ENCODE measurements around the gene DAB2IP. TPM values are rescaled to one million over a fixed set of nuclear protein-coding genes. Genes with fewer than 3 reads are reported as not detected.
A peak's percentile ranks its signal among the peaks of the same experiment; 100 is the strongest.

DAB2IP gene
- total RNA-seq, 1 experiment from 2014 or later = 52.6 TPM

DNA sequence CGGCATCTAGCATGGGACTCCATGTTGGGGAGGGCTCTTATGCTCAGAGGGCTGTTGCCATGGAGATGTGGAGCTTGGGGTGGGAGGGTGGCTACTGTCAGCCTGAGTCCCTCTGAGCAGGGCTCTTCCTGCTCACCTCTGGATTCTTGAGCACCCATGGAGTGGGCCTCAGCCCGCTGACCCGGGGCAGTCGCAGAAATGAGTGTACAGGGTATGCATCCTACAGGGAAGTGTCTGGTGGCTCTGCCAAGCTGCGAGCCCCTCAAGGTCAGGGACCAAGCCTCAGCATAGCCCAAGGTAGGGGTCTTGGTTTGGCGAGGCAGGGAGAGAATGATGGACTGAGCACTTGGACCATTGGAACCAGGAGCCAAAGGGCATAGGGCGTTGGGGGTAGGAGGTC lies 104.1 kb downstream of the DAB2IP start (continued):
- TF ChIP-seq ZNF416 (CRISPR knock-in tag; IDR thresholded peaks at IDR 0.05) (no peak), RORB (CRISPR knock-in tag; IDR thresholded peaks at IDR 0.05) (no peak), GRHL2 (CRISPR knock-in tag; IDR thresholded peaks at IDR 0.05; ENCODE audit: insufficient replicate concordance, severe bottlenecking) (no peak), CBFB (CRISPR knock-in tag; IDR thresholded peaks at IDR 0.05; ENCODE audit: low read depth) (no peak), MXD4 (CRISPR knock-in tag; IDR thresholded peaks at IDR 0.05; ENCODE audit: borderline replicate concordance) (no peak)

- Mint-ChIP-seq H3K9me3 (no peaks in the 10 kb centered on the region), H3K4me3 (no peak overlapping the region), H3K27me3 (ENCODE audit: low read depth) (no peaks in the 10 kb centered on the region), H3K4me1 (no peaks in the 10 kb centered on the region), H3K27ac (peak overlapping the region; percentile 57; the same call in 1 of the 2 replicates), H3K36me3 (peaks cover 7% of the 10 kb centered on the region)
- POLR2A ChIA-PET = interaction anchor here (0.5 to 0.6 kb wide), 2 partner anchors 15 to 348 kb away, joined by 3 to 4 read pairs; no protein-coding TSS in a partner anchor
- TF ChIP-seq ZNF416 (CRISPR knock-in tag; IDR thresholded peaks at IDR 0.05) (no peak), FOXP4 (CRISPR knock-in tag; IDR thresholded peaks at IDR 0.05) (no peak), TCF7 (CRISPR knock-in tag; IDR thresholded peaks at IDR 0.05; ENCODE audit: low read depth) (no peak), CREB1 (CRISPR knock-in tag; IDR thresholded peaks at IDR 0.05) (no peak), ZNF138 (CRISPR knock-in tag; conservative IDR thresholded peaks at IDR 0.05) (no peak), JUN (CRISPR knock-in tag; IDR thresholded peaks at IDR 0.05) (no peak), RORB (CRISPR knock-in tag; IDR thresholded peaks at IDR 0.05) (no peak), AR (CRISPR knock-in tag; IDR thresholded peaks at IDR 0.05) (no peak), ZBTB43 (CRISPR knock-in tag; IDR thresholded peaks at IDR 0.05) (no peak), MYBL2 (CRISPR knock-in tag; IDR thresholded peaks at IDR 0.05) (no peak)
- TF ChIP-seq, protein P1, sequence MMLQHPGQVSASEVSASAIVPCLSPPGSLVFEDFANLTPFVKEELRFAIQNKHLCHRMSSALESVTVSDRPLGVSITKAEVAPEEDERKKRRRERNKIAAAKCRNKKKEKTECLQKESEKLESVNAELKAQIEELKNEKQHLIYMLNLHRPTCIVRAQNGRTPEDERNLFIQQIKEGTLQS (CRISPR knock-in tag; conservative IDR thresholded peaks at IDR 0.05) = no peak
- CTCF ChIA-PET = no interaction called here
- ATAC-seq = no peak
- no peak for DNase-seq (ENCODE audit: low spot score)
These were observed 105.2 kb downstream of the DAB2IP start for GRCh38 chr9:121756474-121757280.

GRCh38 chr9:121757281-121757585 lies 105.8 kb downstream of the DAB2IP start:
- Mint-ChIP-seq H3K4me3 (no peak overlapping the region), H3K4me1 (no peaks in the 10 kb centered on the region), H3K27me3 (ENCODE audit: low read depth) (no peaks in the 10 kb centered on the region), H3K9me3 (no peaks in the 10 kb centered on the region), H3K27ac (no peak overlapping the region), H3K36me3 (peaks cover 7% of the 10 kb centered on the region)
- no peak for DNase-seq (ENCODE audit: low spot score)
- CTCF ChIA-PET = no interaction called here
- ATAC-seq = no peak
- TF ChIP-seq ZNF671 (CRISPR knock-in tag; IDR thresholded peaks at IDR 0.05) = no peak
- no peak for TF ChIP-seq ZNF232 (CRISPR knock-in tag; IDR thresholded peaks at IDR 0.05)
- no peak for TF ChIP-seq ETV6 (CRISPR knock-in tag; IDR thresholded peaks at IDR 0.05)
- no peak for TF ChIP-seq ZNF138 (CRISPR knock-in tag; conservative IDR thresholded peaks at IDR 0.05)
- no peak for TF ChIP-seq MXD4 (CRISPR knock-in tag; IDR thresholded peaks at IDR 0.05; ENCODE audit: borderline replicate concordance)
- no peak for TF ChIP-seq ZNF425 (CRISPR knock-in tag; conservative IDR thresholded peaks at IDR 0.05)
- no peak for TF ChIP-seq JUN (CRISPR knock-in tag; IDR thresholded peaks at IDR 0.05)
- no peak for TF ChIP-seq ATF1 (CRISPR knock-in tag; IDR thresholded peaks at IDR 0.05)
- no peak for TF ChIP-seq EMX1 (CRISPR knock-in tag; IDR thresholded peaks at IDR 0.05)
- no peak for TF ChIP-seq TCF7 (CRISPR knock-in tag; IDR thresholded peaks at IDR 0.05; ENCODE audit: low read depth)
- POLR2A ChIA-PET = interaction anchor here (0.5 kb wide), 1 partner anchor 15 kb away, joined by 4 read pairs; no protein-coding TSS in a partner anchor
